ENCODE data around the gene COL4A1.

The COL4A1 gene

DNA sequence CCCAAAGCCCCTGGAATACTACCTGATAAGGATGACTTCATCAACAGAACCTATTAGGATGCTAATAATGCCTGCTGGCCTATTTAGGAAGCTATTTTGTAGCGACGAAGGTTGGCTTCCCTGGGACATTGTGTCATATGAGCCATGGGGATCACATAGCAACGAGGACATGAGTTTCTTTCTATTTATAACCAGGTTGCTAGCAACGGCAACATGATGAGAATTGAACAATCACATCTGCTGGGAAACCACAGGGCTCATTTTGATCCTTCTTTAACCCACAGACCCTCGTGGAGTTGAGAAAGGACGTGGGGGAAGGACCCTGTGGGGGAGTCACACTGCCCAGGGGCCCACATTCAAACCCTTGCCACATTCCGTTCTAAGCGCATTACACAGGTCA lies 172.2 kb downstream of the COL4A1 start:
- DNase-seq (ENCODE audit: low read depth), result no peak

DNA sequence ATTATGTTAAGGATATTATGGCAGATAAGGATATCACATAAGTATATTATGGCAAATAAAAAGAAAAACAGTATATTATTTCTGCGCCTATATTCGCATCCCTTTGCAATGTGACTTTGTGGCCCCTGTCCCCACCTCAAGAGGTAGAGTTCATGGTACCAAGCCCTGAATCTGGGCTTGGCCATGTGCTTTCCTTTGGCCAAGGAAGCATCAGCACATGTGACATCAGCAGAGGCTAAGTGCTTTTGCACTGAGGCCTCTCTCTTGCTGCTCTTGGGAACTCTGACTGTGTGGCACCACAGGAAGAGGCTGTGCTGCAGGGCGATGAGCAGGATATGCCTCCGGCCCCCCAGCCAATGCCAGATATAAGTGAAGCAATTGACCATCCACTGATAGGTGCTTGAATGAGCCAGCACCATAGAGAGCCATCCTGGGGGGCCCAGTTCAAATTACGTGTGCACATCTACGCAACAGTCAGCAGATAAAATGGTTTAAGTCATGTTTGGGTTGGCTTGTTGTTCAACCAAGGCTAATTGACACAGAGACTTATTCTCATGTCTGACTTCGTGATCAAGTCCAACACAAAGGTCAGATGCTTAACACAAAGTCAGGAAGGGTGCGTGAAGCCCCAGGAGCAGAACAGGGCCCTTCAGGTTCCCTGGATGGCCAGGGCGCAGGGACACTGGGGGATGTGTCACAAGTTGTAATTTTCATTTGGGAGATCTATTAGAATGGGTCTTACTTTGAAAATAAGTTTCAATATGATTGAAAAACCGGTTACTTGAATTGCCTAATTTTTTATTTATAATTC lies 173.3 kb downstream of the COL4A1 start:
- no peak for DNase-seq (ENCODE audit: low read depth)

DNA sequence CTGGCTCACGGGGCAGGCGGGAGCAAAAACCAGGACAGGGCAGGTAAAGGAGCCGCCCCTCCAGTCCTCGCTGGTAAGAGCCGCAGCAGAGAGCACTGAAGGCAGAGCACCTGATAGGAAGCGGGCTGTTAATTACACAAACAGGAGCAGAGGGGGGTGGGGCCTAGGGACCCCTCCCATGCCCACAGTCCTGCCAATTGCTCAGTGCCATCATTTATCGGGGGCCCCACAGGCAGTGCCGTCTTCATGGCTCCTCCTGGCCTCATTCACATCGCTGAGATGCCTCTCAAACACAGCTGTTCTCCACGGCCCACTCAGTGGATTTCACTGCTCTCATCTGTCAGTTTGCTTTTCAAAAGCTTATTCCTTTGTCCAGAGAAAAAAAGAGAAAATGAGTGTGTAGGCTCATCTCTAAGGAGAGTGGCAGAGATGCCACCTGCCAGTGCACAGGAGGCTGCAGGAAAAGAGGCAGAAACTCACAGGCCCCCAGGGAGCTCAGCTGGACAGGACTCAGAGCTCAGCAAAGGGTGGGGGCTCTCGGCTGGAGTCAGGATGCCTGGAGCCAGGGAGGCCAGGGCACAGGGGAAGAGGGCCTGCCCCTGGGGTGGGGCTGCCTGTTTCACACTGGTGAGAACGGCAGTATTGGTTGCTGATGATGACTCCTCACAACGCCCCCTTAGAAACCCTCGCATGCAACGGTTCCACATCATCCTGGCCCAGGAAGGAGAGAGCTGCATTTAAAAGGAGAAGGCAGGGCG lies 174.6 kb downstream of the COL4A1 start:
- no peak for DNase-seq (ENCODE audit: low read depth)

GRCh38 chr13:110131424-110131823 lies 175.5 kb downstream of the COL4A1 start:
- DNase-seq (ENCODE audit: low read depth), result no peak

GRCh38 chr13:110130431-110130830 lies 176.5 kb downstream of the COL4A1 start:
- DNase-seq (ENCODE audit: low read depth), result no peak

- no peak for DNase-seq (ENCODE audit: low read depth)
Measured at GRCh38 chr13:110129539-110130186, 177.3 kb downstream of the COL4A1 start.

- no peak for DNase-seq (ENCODE audit: low read depth)
Measured at GRCh38 chr13:110129076-110129475, 177.9 kb downstream of the COL4A1 start.

DNA sequence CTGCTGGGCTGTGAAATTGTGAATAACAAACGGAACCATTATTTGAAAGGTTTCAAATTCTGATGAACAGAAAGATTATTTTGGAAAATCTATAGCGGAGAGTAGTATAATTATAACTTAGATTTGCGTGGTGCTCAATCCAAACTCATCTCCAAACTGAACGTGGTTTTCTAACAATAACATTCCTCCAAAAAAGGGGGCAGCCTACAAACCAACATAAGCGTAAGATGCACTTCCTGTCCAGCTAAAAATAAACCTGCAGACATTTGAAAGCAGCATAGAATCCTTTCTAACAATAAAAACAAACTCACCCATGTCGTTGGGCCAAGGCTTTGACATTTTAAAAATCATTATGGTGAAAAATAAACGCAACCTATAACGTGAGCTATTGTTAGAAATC lies 178.4 kb downstream of the COL4A1 start:
- DNase-seq (ENCODE audit: low read depth), result no peak

DNA sequence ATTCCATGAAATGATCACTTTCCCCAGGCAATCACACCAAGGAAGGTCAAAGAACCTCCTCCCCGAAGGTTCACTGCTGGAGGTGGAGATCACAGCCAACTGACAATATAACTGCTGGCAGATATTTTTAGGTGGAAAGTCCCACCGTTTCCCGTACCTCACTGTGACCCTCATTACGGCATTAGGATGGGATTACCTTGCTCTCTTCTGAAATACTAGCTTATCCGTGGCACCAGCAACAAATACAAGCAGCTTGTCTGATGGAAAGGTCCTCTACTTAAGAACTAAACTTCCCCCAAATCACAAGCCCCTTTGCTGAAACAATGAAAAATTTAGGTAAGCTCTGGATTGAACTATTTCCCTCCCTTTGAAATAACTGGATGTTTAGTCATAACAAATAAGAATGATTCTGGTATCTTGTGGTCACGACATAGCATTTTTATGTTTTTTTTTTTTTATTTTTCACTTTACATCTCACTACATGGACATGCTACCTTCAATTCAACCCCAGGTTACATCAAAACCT lies 178.9 kb downstream of the COL4A1 start:
- DNase-seq (ENCODE audit: low read depth), result no peak

DNA sequence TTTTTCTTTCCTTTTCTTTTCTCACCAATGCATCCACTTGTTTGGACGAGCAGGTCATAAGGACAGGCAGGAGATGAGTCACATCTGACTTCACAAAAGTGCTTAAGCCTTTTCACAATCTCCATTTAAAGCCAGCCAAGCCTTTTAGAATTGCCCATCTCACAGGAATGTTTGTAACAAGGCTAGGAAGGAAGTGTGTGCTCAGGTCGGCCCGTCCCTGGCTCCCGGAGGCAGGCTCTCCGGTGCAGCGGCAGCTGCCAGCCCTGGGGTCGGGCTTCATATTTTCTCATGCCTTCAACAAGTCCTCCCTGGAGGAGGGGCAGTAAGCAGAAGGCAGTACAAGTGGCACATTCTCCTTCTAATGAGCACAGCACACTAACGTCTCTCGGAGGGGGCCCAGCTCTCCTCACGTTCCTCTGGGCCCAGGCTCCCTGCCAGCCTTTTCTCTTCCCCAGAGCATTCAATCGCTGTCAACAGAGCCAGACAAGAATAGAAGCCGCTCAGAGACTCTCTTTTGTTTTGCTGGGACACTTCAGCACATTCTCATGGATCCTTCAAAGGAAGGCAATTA lies 180.5 kb downstream of the COL4A1 start:
- DNase-seq (ENCODE audit: low read depth), result peak; percentile 87

DNA sequence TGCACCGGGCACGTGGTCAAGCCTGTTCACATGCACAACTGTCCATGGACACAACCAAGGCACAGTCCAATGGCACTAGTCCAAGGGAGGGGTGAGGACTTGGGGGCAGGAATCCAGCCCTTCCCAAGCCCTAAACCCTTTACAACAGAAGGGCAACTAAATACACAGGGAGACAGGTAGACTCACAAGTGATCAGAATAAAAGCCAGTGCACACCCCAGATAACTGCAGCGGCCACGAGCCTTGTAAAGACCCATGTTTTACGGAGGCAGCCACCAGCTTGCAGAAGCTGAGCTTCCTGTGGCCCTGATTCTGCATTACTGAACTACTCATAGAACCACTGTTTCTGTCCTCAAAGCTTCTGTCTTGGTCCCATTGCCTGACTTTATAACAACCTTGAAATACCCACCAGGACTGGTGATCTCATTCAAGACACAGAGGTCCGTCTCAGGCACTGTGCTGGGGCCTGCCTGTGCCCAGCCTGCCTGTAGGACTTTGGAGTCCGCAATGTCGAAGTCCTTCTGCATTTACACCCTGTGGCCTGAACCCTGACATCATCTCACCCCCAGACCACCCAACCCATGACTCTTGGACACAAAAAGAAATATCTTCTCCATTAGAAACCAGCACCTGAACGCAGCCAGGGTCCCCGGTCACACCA lies 181.2 kb downstream of the COL4A1 start:
- DNase-seq (ENCODE audit: low read depth), result no peak

DNA sequence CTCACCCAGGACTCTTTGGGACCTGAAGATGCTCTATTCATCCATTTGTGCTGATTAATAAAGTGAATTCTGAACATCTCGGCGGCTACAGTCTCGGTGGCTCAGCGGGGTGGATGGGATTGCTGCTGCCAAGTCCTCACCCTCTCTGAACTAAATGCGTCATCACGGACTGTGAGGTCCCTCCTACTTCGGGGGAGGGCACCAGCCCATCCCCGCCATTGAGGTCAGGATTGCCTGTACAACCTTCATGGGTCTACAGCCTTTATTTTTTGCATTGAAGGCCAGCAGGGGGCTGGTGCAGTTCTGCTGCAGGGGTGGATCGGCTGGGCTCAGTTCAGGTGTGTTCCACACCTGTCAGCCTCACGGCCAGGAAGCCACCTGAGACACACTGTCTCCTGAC lies 181.8 kb downstream of the COL4A1 start:
- no peak for DNase-seq (ENCODE audit: low read depth)

- no peak for DNase-seq (ENCODE audit: low read depth)
Measured at GRCh38 chr13:110124201-110124940, 182.6 kb downstream of the COL4A1 start.

GRCh38 chr13:110123041-110123809 lies 183.7 kb downstream of the COL4A1 start:
- no peak for DNase-seq (ENCODE audit: low read depth)

- DNase-seq (ENCODE audit: low read depth), result no peak
Measured at GRCh38 chr13:110121422-110122083, 185.4 kb downstream of the COL4A1 start.

DNA sequence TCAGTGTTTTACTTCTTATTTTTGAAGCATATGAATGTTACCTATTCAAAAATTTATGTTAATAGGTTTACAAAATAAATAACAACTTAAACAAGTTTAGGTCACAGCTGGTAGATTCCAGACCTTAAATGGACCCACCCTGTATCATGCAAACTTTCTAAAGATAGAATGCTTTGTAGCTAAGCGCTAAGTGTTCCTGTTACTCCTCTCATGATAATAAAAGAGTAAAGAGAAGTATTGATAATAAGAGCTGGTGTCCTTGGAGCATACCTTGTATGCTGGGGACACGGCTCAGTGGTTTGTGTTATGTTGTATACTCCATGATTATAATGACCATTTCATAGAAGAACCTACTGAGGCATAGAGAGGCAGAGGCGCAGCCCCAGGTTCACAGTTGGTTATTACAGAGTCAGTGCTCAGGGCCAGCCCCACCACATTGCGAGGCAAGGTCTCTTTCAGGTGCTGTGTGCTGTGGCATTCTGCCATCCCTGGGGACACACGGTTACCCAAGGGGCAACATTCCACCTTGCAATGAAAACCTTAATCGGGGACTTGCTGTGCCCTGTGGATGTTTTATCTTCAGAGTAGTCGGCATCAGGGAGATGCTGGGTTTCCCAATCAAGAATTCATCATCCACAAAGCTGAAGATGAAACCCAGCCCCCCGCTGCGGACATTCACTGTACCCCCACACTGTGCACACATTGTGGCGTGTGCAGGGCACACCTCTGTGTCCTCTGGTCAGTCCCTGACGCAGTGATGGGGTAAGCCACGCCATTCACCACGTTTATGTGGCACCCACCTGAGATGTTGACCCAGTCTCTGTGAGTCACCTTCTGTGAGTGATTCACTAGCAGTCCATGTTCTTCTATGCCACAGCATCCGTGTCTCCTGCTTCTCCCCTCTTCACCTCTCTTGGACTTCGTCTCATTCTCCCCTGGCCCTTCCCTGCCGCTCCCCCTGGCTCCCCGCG lies 186.7 kb downstream of the COL4A1 start:
- no peak for DNase-seq (ENCODE audit: low read depth)

DNA sequence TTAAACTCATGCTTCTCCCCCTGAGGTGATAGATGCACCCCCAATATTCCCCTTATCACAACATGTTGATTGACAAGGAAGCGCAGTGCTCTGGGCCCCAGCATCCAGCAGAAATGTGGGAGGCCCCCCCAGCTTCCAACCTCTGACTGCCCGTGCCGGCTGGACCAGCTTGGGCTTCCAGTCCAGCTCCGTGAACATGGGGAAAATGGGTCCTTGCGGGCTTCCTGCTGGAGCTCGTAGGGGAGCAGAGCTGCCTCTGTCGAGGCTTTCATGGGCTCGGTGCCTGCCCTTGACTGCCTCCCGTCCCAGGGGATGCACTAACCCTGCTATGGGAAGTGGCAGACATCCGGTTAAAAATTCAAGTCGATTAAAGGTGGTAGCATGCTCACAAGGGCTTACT lies 188.9 kb downstream of the COL4A1 start:
- no peak for DNase-seq (ENCODE audit: low read depth)

- DNase-seq (ENCODE audit: low read depth), result peak; percentile 84
Measured at GRCh38 chr13:110116072-110116487, 190.9 kb downstream of the COL4A1 start.

DNA sequence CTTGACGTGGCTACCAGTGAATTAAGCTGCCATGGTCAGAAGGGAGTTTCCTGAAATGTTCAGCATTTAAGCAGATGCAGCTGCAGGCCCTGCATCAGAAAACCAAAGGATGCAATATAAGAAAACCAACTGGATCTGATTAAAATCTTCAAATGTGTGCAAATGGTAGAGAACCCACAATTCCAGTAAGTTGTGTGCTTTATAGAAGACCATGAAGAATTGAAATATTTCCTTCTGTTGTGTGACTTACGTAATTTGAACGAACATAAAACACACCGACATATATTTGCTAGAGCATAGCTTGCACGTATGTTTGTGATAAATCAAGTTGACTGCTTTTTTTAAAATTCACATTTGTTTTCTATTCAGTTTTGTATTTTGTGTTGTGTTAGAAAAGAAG lies 191.4 kb downstream of the COL4A1 start:
- DNase-seq (ENCODE audit: low read depth), result no peak
